Measurements from ENCODE around the gene UBQLN3.

DNA sequence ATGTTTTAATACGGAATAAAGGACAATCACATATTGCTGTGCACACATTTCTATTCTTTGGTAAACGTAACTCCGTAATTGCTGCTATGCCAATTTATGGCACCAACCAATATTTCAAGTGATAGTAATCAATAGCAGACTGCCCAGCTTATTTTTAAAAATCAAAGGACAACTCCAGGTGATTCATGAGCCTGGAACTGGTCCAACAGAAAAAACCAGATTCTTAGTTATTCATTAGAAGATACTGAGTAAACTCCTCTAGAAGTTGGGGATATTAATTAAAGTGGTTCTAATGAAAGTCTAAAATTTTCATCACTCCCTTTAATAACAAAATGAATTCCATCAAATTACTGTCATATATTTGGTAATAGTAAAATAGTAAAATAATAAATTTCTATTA, 48.0 kb upstream of the UBQLN3 start:
- TF ChIP-seq SP1 (IDR thresholded peaks at IDR 0.05) (no peak), BHLHE40 (IDR thresholded peaks at IDR 0.05; ENCODE audit: borderline replicate concordance) (no peak), HDGF (IDR thresholded peaks at IDR 0.05; ENCODE audit: borderline replicate concordance) (no peak), ARNT (IDR thresholded peaks at IDR 0.05) (no peak), TARDBP (IDR thresholded peaks at IDR 0.05) (no peak), ELF4 (IDR thresholded peaks at IDR 0.05) (no peak), FOXA1 (IDR thresholded peaks at IDR 0.05) (no peak), SUZ12 (IDR thresholded peaks at IDR 0.05) (no peak), NFRKB (IDR thresholded peaks at IDR 0.05) (no peak), L3MBTL2 (conservative IDR thresholded peaks at IDR 0.05) (no peak)
